ENCODE results near the gene NHERF1. TPM values are rescaled to one million over a fixed set of nuclear protein-coding genes. Genes with fewer than 3 reads are reported as not detected.

The NHERF1 gene
- total and polyA plus RNA-seq, 2 of the 4 experiments (the other 2 are of a cell fraction): 3.8 to 11.8 TPM

DNA sequence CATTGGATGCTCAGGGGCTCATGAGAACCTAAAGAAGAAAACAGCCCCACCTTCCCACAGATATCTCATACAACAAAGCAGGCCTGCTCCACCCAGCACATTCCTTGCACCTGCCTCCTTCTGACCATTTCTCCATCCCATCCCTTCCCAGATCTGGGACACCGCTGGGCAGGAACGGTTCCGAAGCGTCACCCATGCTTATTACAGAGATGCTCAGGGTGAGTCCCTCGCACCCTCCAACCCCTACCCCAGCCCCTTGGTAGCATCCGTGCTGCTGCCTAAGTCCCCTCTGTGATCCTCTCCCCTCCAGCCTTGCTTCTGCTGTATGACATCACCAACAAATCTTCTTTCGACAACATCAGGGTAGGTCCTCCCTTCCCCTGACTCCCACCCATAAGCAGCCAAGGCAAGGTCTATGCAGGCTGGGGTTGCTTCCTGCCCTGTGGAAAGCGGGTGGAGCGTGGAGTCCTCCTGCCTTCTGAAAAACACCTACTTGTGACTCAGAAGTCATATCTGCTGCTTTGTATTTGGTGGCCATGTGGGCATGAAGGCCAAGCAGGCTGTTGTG lies 5.4 kb upstream of the NHERF1 start:
- ATAC-seq (ENCODE audit: low read depth) (no peak), DNase-seq (no peak)
- Histone ChIP-seq H4K91ac (ENCODE audit: insufficient read depth, low read depth, low read length) (no peak overlapping the region), H3K4ac (ENCODE audit: low read depth, low read length) (no peak overlapping the region), H2AK5ac (ENCODE audit: low read depth, low read length) (no peak overlapping the region), H3K4me2 (ENCODE audit: low read depth, low read length) (no peak overlapping the region), H3K9me1 (ENCODE audit: insufficient read depth, low read length) (0 out of 2 replicates have a peak, but pooled peaks cover 3% of the 10 kb centered on the region), H3K27ac (ENCODE audit: insufficient read depth, low read length) (no peak overlapping the region), H3K9me3 (ENCODE audit: control insufficient read depth, insufficient read depth, low read length) (no peaks in the 10 kb centered on the region), H3K4me3 (ENCODE audit: insufficient read depth, low read depth, low read length) (no peak overlapping the region), H2BK20ac (ENCODE audit: low read depth, low read length) (no peak overlapping the region), H3K36me3 (ENCODE audit: control insufficient read depth, insufficient read depth, low read length) (no peaks in the 10 kb centered on the region), H2BK5ac (ENCODE audit: low read depth, low read length, poor library complexity, severe bottlenecking) (no peak overlapping the region), H2AFZ (replicated peaks; ENCODE audit: low read length, poor library complexity) (no peak overlapping the region), H2AK9ac (replicated peaks; ENCODE audit: low read depth, low read length, poor library complexity) (no peak overlapping the region), H3K14ac (replicated peaks; ENCODE audit: low read depth, low read length) (no peak overlapping the region; the same call in 1 of the 2 replicates), H4K8ac (ENCODE audit: low read depth in 2 of 2, low read length in 2 of 2) (no peak overlapping the region), H3K56ac (ENCODE audit: extremely low read depth, insufficient read depth, low read length) (no peak overlapping the region), H3K79me1 (ENCODE audit: low read depth in 1 of 2, low read length in 2 of 2) (no peaks in the 10 kb centered on the region), H3K4me1 (ENCODE audit: control insufficient read depth, insufficient read depth, low read length) (peaks cover 5% of the 10 kb centered on the region; the same call in 1 of the 2 replicates), H3K9ac (ENCODE audit: low read depth, low read length) (no peak overlapping the region), H2BK120ac (ENCODE audit: low read depth, low read length) (no peak overlapping the region), H4K20me1 (ENCODE audit: insufficient read depth, low read length) (no peaks in the 10 kb centered on the region), H3K27me3 (ENCODE audit: control insufficient read depth, insufficient read depth, low read length) (peaks cover 15% of the 10 kb centered on the region; the same call in 1 of the 2 replicates), H2BK15ac (ENCODE audit: low read depth, low read length) (no peak overlapping the region), H4K5ac (ENCODE audit: low read depth, low read length) (no peak overlapping the region), H3K18ac (ENCODE audit: low read depth, low read length) (no peak overlapping the region), H3K23ac (ENCODE audit: low read depth, low read length) (no peak overlapping the region)
- TF ChIP-seq BHLHE40 (IDR thresholded peaks at IDR 0.05; ENCODE audit: low read depth, low read length) (no peak), MAZ (IDR thresholded peaks at IDR 0.05; ENCODE audit: borderline replicate concordance, low read depth, low read length) (no peak), POLR2A (IDR thresholded peaks at IDR 0.05; ENCODE audit: low read depth, low read length) (no peak), NFE2L2 (IDR thresholded peaks at IDR 0.05; ENCODE audit: low read depth, low read length) (no peak), FOS (IDR thresholded peaks at IDR 0.05; ENCODE audit: low read depth, low read length) (no peak), CEBPB (IDR thresholded peaks at IDR 0.05; ENCODE audit: low read depth, low read length) (no peak), RAD21 (IDR thresholded peaks at IDR 0.05; ENCODE audit: low read length) (no peak), MXI1 (IDR thresholded peaks at IDR 0.05; ENCODE audit: borderline replicate concordance, low read depth, low read length) (no peak), RFX5 (IDR thresholded peaks at IDR 0.05; ENCODE audit: low read depth, low read length) (no peak), MAFK (IDR thresholded peaks at IDR 0.05; ENCODE audit: low read depth, low read length) (no peak)
- TF ChIP-seq, protein P1, sequence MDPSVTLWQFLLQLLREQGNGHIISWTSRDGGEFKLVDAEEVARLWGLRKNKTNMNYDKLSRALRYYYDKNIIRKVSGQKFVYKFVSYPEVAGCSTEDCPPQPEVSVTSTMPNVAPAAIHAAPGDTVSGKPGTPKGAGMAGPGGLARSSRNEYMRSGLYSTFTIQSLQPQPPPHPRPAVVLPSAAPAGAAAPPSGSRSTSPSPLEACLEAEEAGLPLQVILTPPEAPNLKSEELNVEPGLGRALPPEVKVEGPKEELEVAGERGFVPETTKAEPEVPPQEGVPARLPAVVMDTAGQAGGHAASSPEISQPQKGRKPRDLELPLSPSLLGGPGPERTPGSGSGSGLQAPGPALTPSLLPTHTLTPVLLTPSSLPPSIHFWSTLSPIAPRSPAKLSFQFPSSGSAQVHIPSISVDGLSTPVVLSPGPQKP (IDR thresholded peaks at IDR 0.05; ENCODE audit: borderline replicate concordance, low read depth, low read length): no peak
- TF ChIP-seq, protein P2, sequence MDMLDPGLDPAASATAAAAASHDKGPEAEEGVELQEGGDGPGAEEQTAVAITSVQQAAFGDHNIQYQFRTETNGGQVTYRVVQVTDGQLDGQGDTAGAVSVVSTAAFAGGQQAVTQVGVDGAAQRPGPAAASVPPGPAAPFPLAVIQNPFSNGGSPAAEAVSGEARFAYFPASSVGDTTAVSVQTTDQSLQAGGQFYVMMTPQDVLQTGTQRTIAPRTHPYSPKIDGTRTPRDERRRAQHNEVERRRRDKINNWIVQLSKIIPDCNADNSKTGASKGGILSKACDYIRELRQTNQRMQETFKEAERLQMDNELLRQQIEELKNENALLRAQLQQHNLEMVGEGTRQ (IDR thresholded peaks at IDR 0.05; ENCODE audit: low read depth, low read length): no peak
- dilution Hi-C loops (cut with HindIII; ENCODE audit: low sequenced_read_pairs, unreplicated experiment) (no loop called here), intact Hi-C loops (cut with micrococcal nuclease) (no loop called here), in situ Hi-C loops (cut with MboI; ENCODE audit: low sequenced_read_pairs) (loop anchor here (5.0 to 10.0 kb wide), 2 partner anchors 124 to 212 kb away; no protein-coding TSS in a partner anchor)
- BruUV-seq (replicated peaks): no TSS peak
- CTCF ChIA-PET: no interaction called here
- POLR2A ChIA-PET (ENCODE audit: unreplicated experiment): no interaction called here
- WGBS, 2 experiments (ENCODE audit: extremely low coverage in 2 of 2, insufficient read length in 1 of 2): 86% methylated on average over 5 of the region's 9 CpGs; no CpG with 5 or more reads in 1 of the 2 experiments
